KMS-11 (cell line): ENCODE data around the gene TAS2R60.

Experiments
- H2AFZ ChIP-seq: fragments of 200-600 bp; sonication (generic); 2 replicates; pipeline ENCODE4 v1.6.1; 2016; ENCODE audit warnings: antibody characterized with exemption, mixed run types, low read depth
- H3K27ac ChIP-seq: fragments of 200-600 bp; sonication (generic); 2 replicates; pipeline ENCODE4 v1.6.1; 2016; ENCODE audit warnings: mild to moderate bottlenecking, mixed run types
- H3K27me3 ChIP-seq: fragments of 200-600 bp; sonication (generic); 2 replicates; pipeline ENCODE4 v1.6.1; 2017; ENCODE audit warnings: mild to moderate bottlenecking, low read depth, mixed run types, moderate library complexity; ENCODE audit not compliant: insufficient read depth
- H3K36me3 ChIP-seq: fragments of 200-600 bp; sonication (generic); 2 replicates; pipeline ENCODE4 v1.6.1; 2017; ENCODE audit warnings: mild to moderate bottlenecking, mixed run types; ENCODE audit not compliant: insufficient read depth
- H3K4me1 ChIP-seq: fragments of 200-600 bp; sonication (generic); 2 replicates; pipeline ENCODE4 v1.6.1; 2016; ENCODE audit warnings: mild to moderate bottlenecking, low read depth, mixed run types; ENCODE audit not compliant: poor library complexity, severe bottlenecking
- H3K4me2 ChIP-seq: fragments of 200-600 bp; sonication (generic); 2 replicates; pipeline ENCODE4 v1.7.0; 2016; ENCODE audit warnings: mild to moderate bottlenecking, mixed run types
- H3K4me3 ChIP-seq: fragments of 200-600 bp; sonication (generic); IDR thresholded peaks from 2 replicates; pipeline ENCODE4 v1.6.1; 2017; ENCODE audit warnings: low read depth, low read length, mixed read lengths; ENCODE audit not compliant: insufficient read depth
- H3K79me2 ChIP-seq: fragments of 200-600 bp; sonication (generic); 2 replicates; pipeline ENCODE4 v1.6.1; 2016; ENCODE audit warnings: low read depth, mixed run types; ENCODE audit not compliant: insufficient read depth
- H3K9ac ChIP-seq: fragments of 200-600 bp; sonication (generic); 2 replicates; pipeline ENCODE4 v1.6.1; 2016; ENCODE audit warnings: mild to moderate bottlenecking, mixed run types
- H4K20me1 ChIP-seq: fragments of 200-600 bp; sonication (generic); 2 replicates; pipeline ENCODE4 v1.6.1; 2016; ENCODE audit warnings: mild to moderate bottlenecking, mixed run types; ENCODE audit not compliant: insufficient read depth
- CTCF ChIP-seq: fragments of 200-600 bp; sonication (generic); conservative IDR thresholded peaks from 2 replicates; pipeline ENCODE4 v1.6.1; 2017; ENCODE audit warnings: low read depth, mild to moderate bottlenecking, antibody characterized with exemption, low read length, moderate library complexity, mixed read lengths

TAS2R60 gene

GRCh38 chr7:143433759-143434158 is 9.5 kb upstream of the TAS2R60 start:
- H3K27ac ChIP-seq = no peak overlapping the region
- H3K4me2 ChIP-seq = no peak overlapping the region
- no peak for TF ChIP-seq CTCF
- no peaks in the 10 kb centered on the region for H3K36me3 ChIP-seq
- H3K27me3 ChIP-seq = no peaks in the 10 kb centered on the region
- H3K79me2 ChIP-seq = no peaks in the 10 kb centered on the region
- no peak overlapping the region for H3K9ac ChIP-seq
- no peak overlapping the region for H2AFZ ChIP-seq
- H3K4me3 ChIP-seq = no peak overlapping the region
- no peaks in the 10 kb centered on the region for H4K20me1 ChIP-seq
- no peaks in the 10 kb centered on the region for H3K4me1 ChIP-seq

- Histone ChIP-seq H3K79me2 (no peaks in the 10 kb centered on the region), H2AFZ (no peak overlapping the region), H3K36me3 (no peaks in the 10 kb centered on the region), H3K4me1 (no peaks in the 10 kb centered on the region), H3K27ac (no peak overlapping the region), H3K4me3 (no peak overlapping the region), H3K9ac (no peak overlapping the region), H3K4me2 (no peak overlapping the region), H3K27me3 (no peaks in the 10 kb centered on the region), H4K20me1 (no peaks in the 10 kb centered on the region)
- TF ChIP-seq CTCF = no peak
Measured at GRCh38 chr7:143434660-143435059, 8.6 kb upstream of the TAS2R60 start.

- Histone ChIP-seq H3K4me3 (no peak overlapping the region), H3K9ac (no peak overlapping the region), H4K20me1 (no peaks in the 10 kb centered on the region), H3K27me3 (no peaks in the 10 kb centered on the region), H3K4me2 (no peak overlapping the region), H3K79me2 (no peaks in the 10 kb centered on the region), H3K4me1 (no peaks in the 10 kb centered on the region), H2AFZ (no peak overlapping the region), H3K27ac (no peak overlapping the region), H3K36me3 (no peaks in the 10 kb centered on the region)
- no peak for TF ChIP-seq CTCF
Measured at GRCh38 chr7:143435266-143435665, 8.0 kb upstream of the TAS2R60 start.

GRCh38 chr7:143436325-143436946 is 6.8 kb upstream of the TAS2R60 start:
- no peaks in the 10 kb centered on the region for H3K79me2 ChIP-seq
- H3K4me3 ChIP-seq = no peak overlapping the region
- H2AFZ ChIP-seq = no peak overlapping the region
- no peaks in the 10 kb centered on the region for H3K4me1 ChIP-seq
- TF ChIP-seq CTCF = no peak
- no peaks in the 10 kb centered on the region for H3K36me3 ChIP-seq
- H3K27ac ChIP-seq = no peak overlapping the region
- no peak overlapping the region for H3K4me2 ChIP-seq
- no peaks in the 10 kb centered on the region for H4K20me1 ChIP-seq
- H3K9ac ChIP-seq = no peak overlapping the region
- H3K27me3 ChIP-seq = no peaks in the 10 kb centered on the region
